GM19193 (cell line): Measurements from ENCODE around the gene GSG1L.

Experiments used
- POLR2A ChIP-seq: IDR thresholded peaks from 4 replicates; pipeline ENCODE4 v1.6.1; 2011; ENCODE audit not compliant: insufficient read depth, insufficient read length; ENCODE audit errors: extremely low read depth

The GSG1L gene

GRCh38 chr16:27918755-27919154, 144.8 kb downstream of the GSG1L start:
- no peak for TF ChIP-seq POLR2A

GRCh38 chr16:27917949-27918348, 145.6 kb downstream of the GSG1L start:
- no peak for TF ChIP-seq POLR2A

GRCh38 chr16:27911486-27911885, 152.0 kb downstream of the GSG1L start:
- no peak for TF ChIP-seq POLR2A

GRCh38 chr16:27907457-27907972, 156.0 kb downstream of the GSG1L start:
- TF ChIP-seq POLR2A = no peak

GRCh38 chr16:27906883-27907282, 156.6 kb downstream of the GSG1L start:
- no peak for TF ChIP-seq POLR2A

GRCh38 chr16:27903046-27903655, 160.4 kb downstream of the GSG1L start:
- TF ChIP-seq POLR2A = no peak

- no peak for TF ChIP-seq POLR2A
These were observed 161.0 kb downstream of the GSG1L start for GRCh38 chr16:27902551-27902950.

- TF ChIP-seq POLR2A = no peak
These were observed 161.6 kb downstream of the GSG1L start for GRCh38 chr16:27901956-27902355.

- TF ChIP-seq POLR2A = no peak
These were observed 163.8 kb downstream of the GSG1L start for GRCh38 chr16:27899736-27900135.

- TF ChIP-seq POLR2A = no peak
These were observed 169.1 kb downstream of the GSG1L start for GRCh38 chr16:27894386-27894785.

GRCh38 chr16:27892879-27893278, 170.6 kb downstream of the GSG1L start:
- TF ChIP-seq POLR2A = no peak

GRCh38 chr16:27890866-27891265, 172.6 kb downstream of the GSG1L start:
- no peak for TF ChIP-seq POLR2A

GRCh38 chr16:27890006-27890405, 173.5 kb downstream of the GSG1L start:
- no peak for TF ChIP-seq POLR2A

GRCh38 chr16:27883576-27883975, 179.9 kb downstream of the GSG1L start:
- no peak for TF ChIP-seq POLR2A

GRCh38 chr16:27880287-27880686, 183.2 kb downstream of the GSG1L start:
- TF ChIP-seq POLR2A = no peak

GRCh38 chr16:27879601-27880247, 183.8 kb downstream of the GSG1L start:
- TF ChIP-seq POLR2A = no peak

- no peak for TF ChIP-seq POLR2A
These were observed 193.3 kb downstream of the GSG1L start for GRCh38 chr16:27870116-27870798.

- TF ChIP-seq POLR2A = no peak
These were observed 194.1 kb downstream of the GSG1L start for GRCh38 chr16:27869411-27869810.
